Epithelial cell of proximal tubule (primary cell): ENCODE measurements around the gene NEU1. TPM values are rescaled to one million over a fixed set of nuclear protein-coding genes. Genes with fewer than 3 reads are reported as not detected.

Experiments used
- DNase-seq: peaks from one replicate; pipeline ENCODE4 v3.0.0-alpha.2; 2011; ENCODE audit warnings: low read depth
- H3K4me3 ChIP-seq: 2 replicates; pipeline ENCODE4 v1.5.1; 2011; ENCODE audit warnings: low read depth, mild to moderate bottlenecking, low read length
- CTCF ChIP-seq: conservative IDR thresholded peaks from 2 replicates; pipeline ENCODE4 v1.5.1; 2012; ENCODE audit warnings: low read depth, mild to moderate bottlenecking, low read length
- total RNA-seq: library from RNA; depleted of rRNA; stranded (reverse); fragments of >200 nt; gene quantifications from 2 replicates; pipeline ENCODE4 v1.2.3, GENCODE V29; 2015

Gene NEU1
- total RNA-seq, 1 donor from 2014 or later: 65.2 TPM

- TF ChIP-seq CTCF: no peak
- H3K4me3 ChIP-seq: no peak overlapping the region
- no peak for DNase-seq
Measured at GRCh38 chr6:31889331-31889972, 26.8 kb upstream of the NEU1 start.

GRCh38 chr6:31888276-31889258, 25.9 kb upstream of the NEU1 start:
- peak; percentile 82 for TF ChIP-seq CTCF
- DNase-seq: no peak
- no peak overlapping the region for H3K4me3 ChIP-seq

- no peak for TF ChIP-seq CTCF
- H3K4me3 ChIP-seq: no peak overlapping the region
- no peak for DNase-seq
Measured at GRCh38 chr6:31887173-31888007, 24.8 kb upstream of the NEU1 start.

- TF ChIP-seq CTCF: no peak
- DNase-seq: no peak
- no peak overlapping the region for H3K4me3 ChIP-seq
Measured at GRCh38 chr6:31886541-31886991, 23.9 kb upstream of the NEU1 start.

GRCh38 chr6:31884528-31885035, 22.0 kb upstream of the NEU1 start:
- H3K4me3 ChIP-seq: no peak overlapping the region
- DNase-seq: no peak
- no peak for TF ChIP-seq CTCF

GRCh38 chr6:31883676-31884075, 21.1 kb upstream of the NEU1 start:
- H3K4me3 ChIP-seq: no peak overlapping the region
- TF ChIP-seq CTCF: no peak
- no peak for DNase-seq
